Measurements from ENCODE around the gene DTHD1.

The DTHD1 gene

DNA sequence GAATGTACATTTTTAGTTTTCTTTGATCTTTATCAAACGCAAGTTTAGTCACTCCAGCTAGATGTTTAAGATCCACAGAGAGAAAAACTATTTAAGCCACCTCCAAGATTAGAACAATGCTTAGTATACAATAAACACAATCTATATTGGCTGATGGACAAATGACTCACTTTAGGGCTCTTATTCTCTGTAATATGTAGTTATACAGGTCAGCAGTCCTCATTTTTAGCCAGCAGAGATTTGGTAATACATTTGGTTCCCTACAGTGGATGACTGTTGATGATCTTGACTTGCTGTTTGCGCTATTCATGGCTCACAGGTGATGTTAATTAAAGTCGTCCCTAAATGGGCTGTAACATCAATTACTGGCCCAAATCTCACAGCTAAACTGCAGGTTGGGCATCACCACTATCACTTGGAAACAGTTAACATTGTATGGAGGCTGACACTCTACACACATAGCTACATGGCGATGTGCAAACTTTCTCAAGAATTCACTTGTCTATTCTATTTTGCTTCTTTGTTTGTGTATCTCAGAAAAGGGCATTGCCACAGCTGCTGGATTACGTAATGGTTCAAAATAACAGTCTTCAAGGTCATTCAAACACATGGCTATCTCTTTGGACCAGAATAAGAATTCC, 11.8 kb upstream of the DTHD1 start:
- DNase-seq (ENCODE audit: low spot score) = peak; percentile 74

DNA sequence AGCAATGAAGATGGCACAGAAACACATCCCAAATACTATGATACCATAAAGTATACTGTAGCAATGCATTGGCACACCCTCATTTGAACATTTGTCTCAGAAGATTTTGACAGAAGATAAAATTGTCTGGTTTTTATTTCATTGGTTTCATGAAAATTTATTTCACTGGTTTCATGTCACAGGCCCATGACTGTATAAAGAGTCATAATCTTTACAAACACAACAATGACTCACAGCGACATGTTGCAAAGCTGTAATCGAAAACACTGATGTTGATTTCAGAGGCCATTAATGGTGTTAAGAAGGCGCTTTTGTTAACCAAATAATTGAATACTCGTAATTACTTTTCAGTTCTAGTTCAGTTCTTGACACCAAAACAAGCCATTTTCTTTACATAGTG, 8.1 kb upstream of the DTHD1 start:
- DNase-seq (ENCODE audit: low spot score) = no peak

DNA sequence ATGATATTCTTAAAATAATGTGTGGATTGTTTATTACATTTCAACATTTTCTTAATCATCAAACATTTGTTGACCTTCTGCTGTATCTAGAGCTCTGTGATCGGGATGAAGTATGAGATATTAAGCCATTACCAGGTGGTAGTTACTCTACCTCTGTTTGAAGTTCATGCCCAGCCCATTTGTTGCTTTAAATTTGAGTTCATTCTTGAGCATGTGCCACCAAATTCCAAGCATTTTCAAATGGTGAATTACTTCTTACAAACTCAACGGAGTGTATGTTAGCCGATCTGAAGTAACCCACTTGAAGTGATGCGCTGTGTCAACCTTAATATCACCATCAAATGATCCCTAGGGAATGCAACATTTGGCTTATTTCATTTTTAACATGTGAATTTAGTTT, 7.3 kb upstream of the DTHD1 start:
- no peak for DNase-seq (ENCODE audit: low spot score)

DNA sequence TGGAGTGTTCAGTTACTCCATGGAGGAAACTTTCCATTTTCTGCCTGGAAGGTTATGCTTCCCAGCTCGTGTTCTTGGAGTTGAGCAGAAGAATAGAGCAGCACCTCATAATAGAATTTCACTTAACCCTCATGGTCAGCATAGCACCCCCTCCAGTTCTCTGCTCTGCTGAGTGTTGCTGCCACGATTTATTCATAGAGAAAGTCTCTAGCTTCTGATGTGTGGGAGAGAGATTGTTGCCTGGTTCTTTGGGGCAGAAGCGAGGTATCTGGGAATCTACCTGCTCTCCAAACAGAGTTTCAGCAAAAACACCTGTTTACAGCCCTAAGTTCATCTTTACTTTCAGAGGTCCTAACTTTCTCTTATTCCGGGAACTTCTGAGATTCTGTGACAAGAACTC, 3.9 kb upstream of the DTHD1 start:
- no peak for DNase-seq (ENCODE audit: low spot score)

DNA sequence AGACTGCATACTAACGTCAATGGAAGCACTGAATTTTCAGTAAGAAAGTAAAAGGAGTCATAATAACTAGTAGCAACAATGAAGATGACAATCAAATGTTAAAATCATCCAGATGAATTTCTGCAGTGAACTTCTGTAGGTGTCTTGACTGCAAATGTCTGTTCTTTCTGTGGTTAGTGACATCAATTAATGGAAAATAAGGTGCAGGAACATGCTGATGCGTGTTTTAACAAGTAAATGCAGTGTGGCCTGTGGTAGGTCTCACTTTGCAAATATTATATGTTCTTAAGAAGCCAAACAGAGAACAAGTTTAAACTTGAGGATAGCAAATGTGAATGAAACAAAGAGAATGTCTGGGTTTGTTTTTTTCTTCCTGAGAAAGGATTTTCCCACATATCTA, 2.6 kb upstream of the DTHD1 start:
- DNase-seq (ENCODE audit: low spot score) = no peak

DNA sequence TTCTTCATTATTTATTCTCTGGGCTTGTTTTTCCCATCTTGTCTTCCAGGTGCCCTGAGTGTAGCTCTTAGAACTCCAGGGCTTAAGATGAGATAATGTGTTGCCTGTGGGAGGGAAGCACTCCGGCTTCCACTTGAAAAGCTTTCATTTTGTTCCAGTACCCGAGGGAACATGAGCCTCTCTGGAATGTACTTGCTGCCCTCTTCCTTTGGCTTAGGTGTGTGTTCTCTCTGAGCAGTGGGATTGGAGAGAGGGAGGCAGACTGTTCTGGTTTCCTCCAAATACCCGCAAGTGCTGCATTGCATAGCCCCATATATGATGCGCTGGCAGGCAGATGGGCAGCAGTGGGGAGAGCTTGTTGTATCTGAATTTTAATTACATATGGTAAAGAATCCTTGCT, 861 bp upstream of the DTHD1 start:
- DNase-seq (ENCODE audit: low spot score) = peak; percentile 79

DNA sequence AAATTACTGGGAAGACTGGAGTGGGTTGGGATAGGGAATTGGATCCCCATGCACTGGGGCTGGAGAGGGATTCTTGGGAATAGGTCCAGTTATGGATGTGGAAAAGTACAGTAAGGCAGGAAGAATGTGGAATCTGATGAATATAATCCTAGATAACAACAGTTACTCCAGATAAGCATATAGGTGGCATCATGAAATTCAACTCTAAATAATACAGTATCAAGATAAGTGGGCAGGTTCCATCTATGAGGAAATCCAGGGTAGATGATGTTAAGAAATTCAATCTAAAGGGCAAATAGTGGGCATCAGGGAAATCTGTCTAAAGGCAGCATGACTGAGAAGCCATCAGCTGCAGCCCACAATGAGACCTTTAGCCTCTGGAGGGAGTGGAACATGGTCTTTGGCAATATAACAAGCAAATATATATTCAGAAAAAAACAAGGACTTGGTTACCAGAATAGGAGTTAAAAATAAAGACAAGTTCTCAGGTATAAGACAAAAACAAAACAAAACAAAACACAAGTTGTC, 1.2 kb downstream of the DTHD1 start:
- DNase-seq (ENCODE audit: low spot score) = no peak

DNA sequence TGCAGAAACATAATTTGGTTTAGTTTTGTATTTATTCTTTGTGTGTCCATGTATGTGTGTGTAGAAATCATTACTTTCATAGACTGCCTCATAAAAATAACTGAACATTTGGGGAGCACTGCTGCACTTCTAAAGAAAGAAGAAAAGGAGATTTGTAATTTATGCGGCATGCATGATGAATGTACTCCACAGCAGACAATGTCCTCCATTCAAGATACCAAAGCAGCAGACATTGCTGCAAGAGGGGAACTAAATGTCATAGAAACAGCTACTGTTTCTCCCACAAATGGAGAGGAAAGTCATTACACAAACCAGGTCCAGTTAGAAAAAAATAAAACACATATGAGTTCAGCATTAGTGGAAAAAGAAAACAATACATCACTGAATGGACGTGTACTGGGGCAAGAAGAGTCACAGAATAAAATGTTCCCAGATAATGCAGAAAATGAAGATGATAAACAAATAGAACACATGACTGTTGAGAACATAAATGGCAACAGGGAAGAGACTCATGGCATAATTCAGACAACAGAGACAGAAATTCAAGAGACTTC, 2.6 kb downstream of the DTHD1 start:
- DNase-seq (ENCODE audit: low spot score) = peak; percentile 95

DNA sequence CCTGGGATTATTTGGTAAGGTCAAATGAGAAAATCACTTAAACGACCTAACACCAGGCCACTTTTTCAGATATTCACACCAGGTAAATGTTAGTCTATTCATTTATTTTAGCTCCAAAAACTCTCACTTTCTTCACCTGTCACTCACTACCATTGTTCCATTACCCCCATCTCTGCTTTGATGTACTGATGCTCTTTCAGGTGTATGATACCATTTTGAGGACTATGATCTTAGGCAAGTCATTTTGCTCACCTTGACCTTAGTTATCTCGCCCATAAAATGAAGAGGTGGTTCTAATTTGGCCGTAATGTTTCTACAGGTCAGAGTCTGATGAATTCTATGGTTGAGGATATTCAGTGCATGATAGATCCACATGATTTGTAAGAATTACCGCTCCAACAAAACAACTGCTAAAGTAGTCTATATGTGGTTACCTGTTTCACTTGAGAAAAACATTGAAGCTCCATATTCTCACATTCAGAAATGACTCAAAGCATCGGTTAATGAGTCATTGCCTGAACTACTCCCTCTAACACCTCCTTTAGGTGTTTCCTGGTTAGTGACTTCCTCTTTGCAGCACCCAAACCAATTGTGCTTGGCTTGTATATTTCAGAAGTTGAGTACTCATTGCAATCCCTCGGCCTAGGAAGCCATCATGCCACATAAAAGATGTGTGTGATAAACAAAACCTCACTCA, 4.5 kb downstream of the DTHD1 start:
- DNase-seq (ENCODE audit: low spot score) = no peak

DNA sequence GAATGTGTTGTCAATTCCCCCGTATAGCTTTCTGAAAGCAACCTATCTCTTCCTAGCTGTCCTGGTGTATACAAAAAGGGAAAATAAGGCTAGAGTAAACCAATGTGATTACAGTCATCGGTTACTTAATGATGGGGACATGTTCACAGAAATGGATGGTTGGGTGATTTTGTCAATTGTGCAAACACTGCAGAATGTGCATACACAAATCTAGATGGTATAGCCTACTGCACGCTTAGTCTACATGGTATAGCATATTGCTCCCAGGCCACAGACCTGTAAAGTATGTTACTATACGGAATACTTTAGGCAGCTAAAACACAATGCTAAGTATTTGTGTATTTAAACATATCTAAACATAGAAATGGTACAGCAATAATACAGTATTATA, 5.1 kb downstream of the DTHD1 start:
- no peak for DNase-seq (ENCODE audit: low spot score)

DNA sequence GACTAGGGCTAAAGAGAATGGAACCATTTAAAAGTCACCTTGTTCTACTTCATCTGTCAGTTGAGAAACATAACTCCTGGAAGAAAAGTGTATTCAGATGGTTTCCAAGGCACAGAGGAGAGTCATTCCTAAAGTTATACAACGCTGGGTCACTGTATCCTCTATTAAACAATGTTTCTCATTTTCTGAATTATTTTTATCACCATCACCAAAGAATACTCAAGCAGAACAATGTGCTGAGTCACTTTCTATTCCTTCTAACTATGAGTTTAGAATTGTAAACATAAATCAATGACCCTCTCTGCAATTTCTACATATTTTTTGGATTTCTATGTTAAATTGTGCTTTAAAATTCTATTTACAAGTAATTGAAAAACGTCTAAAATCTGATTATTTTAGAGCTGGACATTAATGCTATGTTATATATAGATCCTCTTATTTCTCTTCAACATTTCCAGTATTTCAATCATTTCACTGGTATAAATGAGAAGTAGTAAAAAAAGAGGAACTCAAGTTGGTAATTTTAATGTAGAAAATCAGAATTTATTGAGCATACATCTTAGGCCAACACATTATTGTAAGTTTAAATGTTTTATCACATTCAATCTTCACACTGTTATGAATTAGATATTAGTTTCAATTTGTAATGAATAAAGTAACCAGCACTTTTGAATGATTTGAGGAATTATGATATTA, 7.5 kb downstream of the DTHD1 start:
- no peak for DNase-seq (ENCODE audit: low spot score)

DNA sequence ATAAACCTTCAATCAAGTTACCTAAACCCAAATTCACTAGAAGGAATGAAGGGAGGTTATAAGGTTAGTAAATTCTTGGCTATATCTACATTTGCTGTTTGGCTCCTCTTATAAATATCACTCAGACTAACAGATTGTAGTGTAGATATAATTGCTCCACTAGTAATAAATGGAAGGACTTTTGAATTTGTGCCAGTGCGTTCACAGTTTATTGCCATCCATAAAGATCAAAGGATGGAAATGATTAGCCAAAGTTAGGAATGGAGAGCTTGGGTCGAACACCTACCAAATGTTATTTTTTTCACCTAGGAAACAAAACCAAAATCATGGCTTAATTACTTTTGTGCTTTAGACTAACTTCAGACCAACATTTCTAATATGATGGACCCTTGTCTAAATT, 9.2 kb downstream of the DTHD1 start:
- DNase-seq (ENCODE audit: low spot score) = no peak

DNA sequence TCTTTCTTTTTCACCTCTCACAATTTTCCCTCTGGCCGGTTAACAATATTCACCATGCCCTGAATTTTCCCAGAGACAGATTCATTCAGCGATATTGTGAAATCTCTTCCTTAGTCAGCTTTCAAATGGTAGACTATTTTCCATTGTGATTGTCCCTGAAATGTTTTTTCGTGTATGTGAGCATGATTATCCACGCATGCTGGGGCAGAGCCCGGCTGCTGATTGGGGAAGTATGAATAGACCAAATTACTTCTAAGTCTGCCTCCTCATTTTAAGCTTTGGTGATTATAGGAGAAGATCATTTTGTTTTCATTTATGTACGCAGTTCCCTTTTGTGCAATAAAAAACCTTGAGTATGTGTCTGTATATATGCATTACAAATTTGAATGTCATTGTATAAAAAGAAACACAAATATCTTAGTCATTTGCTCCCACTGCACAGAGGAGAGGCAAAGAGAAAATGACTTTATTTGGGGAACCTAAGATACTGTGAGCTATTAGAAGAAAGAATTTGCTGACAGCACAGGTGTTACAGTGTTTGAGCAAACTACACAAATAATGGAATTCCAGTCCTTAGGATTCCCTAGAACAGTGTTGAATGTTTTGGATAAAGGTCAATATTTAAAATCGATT, 11.3 kb downstream of the DTHD1 start:
- DNase-seq (ENCODE audit: low spot score) = peak; percentile 68

DNA sequence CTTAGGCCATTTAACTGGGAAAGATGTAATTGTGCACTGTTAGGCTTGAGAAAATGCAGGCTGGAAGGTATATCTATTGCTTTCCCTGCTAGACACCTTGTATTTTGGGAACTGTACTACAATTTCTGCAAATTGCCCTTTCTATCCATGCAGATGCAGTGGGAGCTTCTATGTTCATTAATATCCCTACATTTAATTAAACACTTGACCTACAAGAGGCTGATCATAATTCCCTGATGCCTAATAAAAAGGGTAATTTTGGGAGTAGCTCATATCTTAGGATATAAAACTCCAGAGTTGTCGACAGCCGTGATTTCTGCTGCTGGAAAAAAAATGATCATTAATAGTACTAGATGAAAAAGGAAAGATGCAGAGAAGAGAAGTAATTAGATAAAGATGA, 19.7 kb downstream of the DTHD1 start:
- DNase-seq (ENCODE audit: low spot score) = no peak

DNA sequence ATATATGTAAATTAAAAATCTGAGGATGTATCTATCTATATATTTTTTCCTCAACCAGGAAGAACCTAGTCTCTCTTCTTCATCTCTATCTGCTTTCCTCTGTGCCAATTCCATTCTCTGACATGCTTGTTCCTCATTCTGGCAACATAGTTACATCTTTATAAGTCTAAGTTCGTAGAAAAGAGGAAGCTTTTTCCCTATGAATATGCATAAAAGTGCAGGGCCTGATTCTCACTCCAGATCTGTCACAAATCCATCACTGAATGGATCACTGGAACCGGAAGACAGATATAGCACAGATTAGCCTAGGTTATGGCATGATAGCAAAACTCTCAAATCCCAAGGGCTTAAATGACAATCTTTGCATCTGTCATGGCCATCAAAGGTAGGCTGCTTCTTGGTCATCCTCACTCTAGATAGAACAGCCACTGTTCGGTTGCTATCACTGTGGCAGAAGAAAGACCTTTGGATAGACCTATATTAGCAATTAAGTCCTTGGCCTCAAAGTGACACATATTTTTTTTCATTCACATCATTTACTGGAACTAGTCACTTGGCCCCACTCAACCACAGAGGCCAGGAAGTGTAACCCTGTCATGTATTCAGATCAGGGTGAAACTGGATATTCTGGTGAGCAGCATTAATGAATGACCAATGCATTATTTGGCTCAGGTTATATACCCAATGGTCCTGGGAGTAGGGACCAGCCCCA, 22.2 kb downstream of the DTHD1 start:
- no peak for DNase-seq (ENCODE audit: low spot score)

DNA sequence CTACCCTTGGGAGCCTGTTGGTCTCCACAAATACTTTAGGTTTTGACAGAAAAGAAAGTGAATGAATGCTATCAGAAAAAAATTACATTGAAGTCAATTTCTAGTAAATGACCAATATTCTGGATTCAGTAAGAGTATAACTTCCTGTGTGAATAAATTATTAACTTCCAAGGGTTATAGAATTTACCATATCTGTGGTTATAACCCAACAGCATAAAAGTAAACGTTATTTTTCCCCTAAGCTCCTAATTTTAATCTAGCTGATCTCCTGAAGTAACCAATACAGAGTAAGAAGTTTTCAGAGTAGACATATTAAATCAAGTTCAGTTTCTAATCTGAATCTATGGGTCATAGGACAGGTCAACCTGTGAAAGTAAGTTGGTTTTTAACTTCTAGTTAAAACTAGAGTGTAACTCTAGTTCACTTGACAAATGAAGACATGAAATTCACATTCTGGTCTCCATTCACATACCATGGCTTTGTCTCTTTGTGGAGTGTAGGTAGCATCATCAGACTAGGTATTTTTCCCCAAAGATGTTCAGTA, 22.8 kb downstream of the DTHD1 start:
- no peak for DNase-seq (ENCODE audit: low spot score)

DNA sequence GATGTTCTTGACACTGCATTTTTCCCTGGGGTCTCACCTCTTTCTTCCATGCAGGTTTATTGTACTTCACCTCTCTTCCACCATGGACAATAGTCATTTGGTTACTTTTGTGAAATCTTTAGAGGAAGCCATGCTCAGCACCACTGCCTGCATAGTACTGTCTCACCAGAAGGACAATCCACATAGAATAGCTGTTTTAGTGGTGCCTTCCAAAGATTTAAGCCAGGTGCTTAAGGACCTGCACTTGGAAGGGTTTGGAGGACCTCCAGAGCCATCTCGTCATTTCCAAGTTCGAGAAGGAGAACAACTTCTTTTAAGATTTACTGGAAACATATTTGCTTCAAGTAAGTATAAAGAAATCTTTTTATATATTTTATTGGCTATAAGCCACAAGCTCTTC, 26.7 kb downstream of the DTHD1 start:
- DNase-seq (ENCODE audit: low spot score) = no peak

DNA sequence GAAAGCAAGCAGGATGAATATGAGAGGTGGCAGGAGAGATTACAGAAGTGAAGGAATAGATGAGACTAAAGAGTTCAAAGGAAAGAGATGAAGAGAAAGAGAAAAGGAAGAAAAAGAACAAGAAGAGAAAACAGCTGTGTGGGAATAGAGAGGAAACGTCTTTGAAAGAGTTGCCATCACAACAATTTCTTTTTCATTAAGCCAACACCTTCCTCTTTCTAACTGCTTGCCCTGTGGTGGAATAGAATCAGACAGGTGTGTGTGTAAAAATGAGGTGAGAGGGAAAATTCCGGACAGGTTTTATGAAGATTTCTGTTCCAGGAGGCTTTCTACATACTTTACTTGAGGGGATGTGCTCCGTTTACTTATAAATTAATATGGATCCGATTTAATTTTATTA, 28.8 kb downstream of the DTHD1 start:
- DNase-seq (ENCODE audit: low spot score) = no peak

DNA sequence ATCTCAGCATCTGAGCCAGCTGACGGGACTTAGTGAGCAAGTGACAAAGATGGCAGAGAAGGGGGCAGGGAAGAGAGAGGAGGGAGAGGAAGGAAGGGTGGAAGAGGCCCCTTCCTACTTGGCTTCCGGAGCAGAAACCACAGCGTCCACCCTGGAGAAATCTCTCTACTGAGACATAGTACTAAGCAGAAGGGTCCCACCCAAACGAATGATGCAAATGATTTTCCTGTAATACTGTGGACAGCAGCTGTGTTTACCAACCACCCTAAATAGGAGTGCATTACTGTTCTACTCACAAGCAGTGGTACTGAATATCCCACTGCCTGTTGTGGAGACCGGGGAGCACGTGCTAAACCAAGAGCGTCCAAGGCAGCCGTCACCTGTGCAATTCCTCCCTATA, 29.4 kb downstream of the DTHD1 start:
- no peak for DNase-seq (ENCODE audit: low spot score)

DNA sequence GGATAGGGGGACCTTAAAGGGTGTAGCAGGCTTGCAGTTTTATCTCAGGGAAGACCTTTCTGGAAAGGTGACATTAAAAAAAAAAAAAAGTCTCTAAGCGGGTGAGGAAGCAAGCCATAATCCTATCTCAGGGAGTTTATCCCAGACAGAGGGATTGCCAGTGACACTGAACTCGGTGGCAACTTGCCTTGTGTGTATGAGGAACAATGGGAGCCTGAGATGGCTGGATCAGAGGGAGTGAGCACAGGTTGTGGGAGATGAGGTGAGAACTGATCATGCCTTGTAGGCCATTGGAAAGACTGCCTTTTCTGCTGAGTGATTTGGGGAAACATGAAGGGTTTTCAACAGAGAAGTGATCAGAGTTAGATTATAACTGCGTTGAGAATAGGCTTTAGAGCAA, 31.1 kb downstream of the DTHD1 start:
- DNase-seq (ENCODE audit: low spot score) = peak; percentile 57

DNA sequence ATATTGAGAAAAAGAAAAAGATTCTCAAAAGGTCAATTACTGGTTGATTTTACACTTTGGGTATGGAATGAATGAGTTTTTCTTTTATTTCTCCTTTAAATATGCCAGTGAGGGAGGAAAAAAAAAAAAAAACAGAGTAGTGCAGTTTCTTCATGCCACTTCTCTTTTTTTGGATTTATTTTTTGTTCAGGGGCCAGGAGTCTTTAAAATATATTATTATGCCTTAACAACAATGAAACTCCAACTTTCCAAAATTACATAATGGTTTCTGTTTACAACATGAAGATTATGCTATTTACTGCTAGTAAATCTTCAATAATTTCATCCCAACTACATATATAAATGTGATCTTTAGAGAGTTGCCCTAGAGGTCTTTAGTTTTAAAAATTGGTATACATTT, 31.9 kb downstream of the DTHD1 start:
- DNase-seq (ENCODE audit: low spot score) = no peak

DNA sequence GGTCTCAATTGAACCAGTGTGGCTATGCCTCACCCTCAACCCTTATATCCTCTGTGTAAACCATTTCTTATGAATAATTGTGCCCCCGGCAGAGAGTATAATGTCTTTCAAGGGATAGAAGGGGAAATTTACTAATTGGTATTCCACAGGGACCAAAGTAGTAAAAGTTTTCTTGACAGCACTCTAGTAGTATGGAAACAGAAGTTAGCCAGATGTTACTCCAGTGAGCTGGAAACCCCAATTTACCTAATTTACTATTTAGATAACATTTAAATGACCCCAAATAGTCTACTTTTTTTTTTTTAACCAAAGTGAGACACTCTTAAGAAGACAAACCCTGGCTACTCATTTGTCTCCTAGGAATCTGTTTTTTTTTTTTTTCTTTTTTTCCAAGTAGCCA, 32.3 kb downstream of the DTHD1 start:
- no peak for DNase-seq (ENCODE audit: low spot score)

All from pons (tissue), 1 donor.